Mucosa of descending colon (tissue), 3 donors: ENCODE data around the gene CRYBB3. TPM values are rescaled to one million over a fixed set of nuclear protein-coding genes. Genes with fewer than 3 reads are reported as not detected.

Experiments
- ATAC-seq: fragments of 200-7000 bp; cut with Tn5 transposase; one replicate; pipeline ENCODE4 v1.9.1; 2020; ENCODE audit warnings: mild to moderate bottlenecking, moderate library complexity
- DNase-seq, 3 donors: peaks; one replicate each; pipeline ENCODE4 v3.0.0-alpha.2; 2020
- H3K36me3 ChIP-seq: fragments of 200-600 bp; one replicate; pipeline ENCODE4 v1.8.0; 2021; ENCODE audit warnings: low read depth, mild to moderate bottlenecking
- H3K4me1 ChIP-seq: fragments of 200-600 bp; one replicate; pipeline ENCODE4 v1.8.0; 2021; ENCODE audit warnings: low read depth, mild to moderate bottlenecking
- H3K4me3 ChIP-seq: fragments of 200-600 bp; one replicate; pipeline ENCODE4 v1.8.0; 2021; ENCODE audit warnings: mild to moderate bottlenecking
- H3K9me3 ChIP-seq: fragments of 200-600 bp; one replicate; pipeline ENCODE4 v1.8.0; 2021; ENCODE audit warnings: mild to moderate bottlenecking
- CTCF ChIP-seq: fragments of 200-600 bp; IDR thresholded peaks from one replicate; pipeline ENCODE4 v1.8.0; 2022; ENCODE audit warnings: antibody characterized with exemption, mild to moderate bottlenecking
- intact Hi-C, 2 donors: fragments of 100-400 bp; cut with DNase I in 1 of 2; cut with micrococcal nuclease in 1 of 2; formaldehyde crosslinking; loops; one replicate each; pipeline versions ENCODE4 v1.11.0 to v1.11.1; 2022; cut with DNase I, micrococcal nuclease
- total RNA-seq, 3 donors: library from RNA; stranded (reverse); fragmentation: NEBNext Ultra II Directional in 2 of 3; extraction: Animal tissue kit (Norgen Biotek cat#: 25700) in 2 of 3; gene quantifications; one replicate each; pipeline versions ENCODE4 v1.2.1 to v1.2.4, GENCODE V29; 2021 to 2023
- donor health status: DM: no; HTN: no; CAD: no; lungs with moderate emphysema.
- donor health status: DM: no; HTN: no; CAD: no.
- donor health status: DM: no; HTN: yes; CAD: no.

CRYBB3 gene
- total RNA-seq, 3 donors from 2014 or later = 0.82 to 2.9 (median 0.82) TPM

GRCh38 chr22:25205847-25206246, 6.2 kb downstream of the CRYBB3 start:
- Histone ChIP-seq H3K4me1 (no peaks in the 10 kb centered on the region), H3K4me3 (no peak overlapping the region), H3K36me3 (no peaks in the 10 kb centered on the region), H3K9me3 (no peaks in the 10 kb centered on the region)
- ATAC-seq (no peak), DNase-seq (no peak)
- no peak for TF ChIP-seq CTCF
- intact Hi-C loops = no loop called here

DNA sequence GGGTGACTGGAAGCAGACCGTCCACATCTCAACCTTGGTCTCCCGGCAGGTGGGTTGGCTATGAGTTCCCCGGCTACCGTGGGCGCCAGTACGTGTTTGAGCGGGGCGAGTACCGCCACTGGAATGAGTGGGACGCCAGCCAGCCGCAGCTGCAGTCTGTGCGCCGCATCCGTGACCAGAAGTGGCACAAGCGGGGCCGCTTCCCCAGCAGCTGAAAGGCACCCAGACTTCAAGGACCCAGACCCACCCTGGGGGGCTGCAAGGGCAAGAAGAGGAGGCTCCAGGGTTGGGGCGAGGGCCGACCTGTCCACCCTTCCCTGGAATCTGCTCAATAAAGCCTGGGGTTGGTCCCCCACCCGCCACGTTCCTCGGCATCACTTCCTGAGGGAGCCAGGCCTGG, 7.3 kb downstream of the CRYBB3 start:
- TF ChIP-seq CTCF = no peak
- Histone ChIP-seq H3K4me1 (no peaks in the 10 kb centered on the region), H3K36me3 (no peaks in the 10 kb centered on the region), H3K9me3 (no peaks in the 10 kb centered on the region), H3K4me3 (no peak overlapping the region)
- no peak for ATAC-seq
- intact Hi-C loops = no loop called here
- DNase-seq = no peak

DNA sequence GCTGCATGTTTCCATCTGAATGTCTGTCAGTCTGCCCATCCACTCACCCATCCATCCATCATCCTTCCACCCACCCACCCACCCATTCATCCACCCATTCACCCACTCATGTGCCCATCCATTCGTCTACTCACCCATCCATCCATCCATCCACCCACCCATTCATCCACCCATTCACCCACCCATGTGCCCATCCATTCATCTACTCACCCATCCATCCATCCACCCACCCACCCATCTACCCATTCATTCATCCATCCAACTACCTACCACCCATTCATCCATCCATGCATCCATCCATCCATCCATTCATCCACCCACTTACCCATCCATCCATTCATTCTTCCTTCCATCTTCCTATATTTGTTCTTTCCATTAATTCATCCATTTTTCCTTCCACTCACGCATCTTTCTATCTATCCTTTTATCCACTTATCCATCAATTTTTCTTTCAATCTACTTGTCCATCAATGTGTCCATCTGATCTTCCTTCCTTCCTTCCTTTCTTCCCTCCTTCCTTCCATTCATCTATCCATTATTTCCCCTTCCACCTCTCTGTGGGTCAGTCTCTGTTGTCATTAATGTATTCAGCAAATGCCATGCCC, 8.0 kb downstream of the CRYBB3 start:
- H3K4me3 ChIP-seq = no peak overlapping the region
- H3K9me3 ChIP-seq = no peaks in the 10 kb centered on the region
- no peaks in the 10 kb centered on the region for H3K4me1 ChIP-seq
- DNase-seq = no peak
- H3K36me3 ChIP-seq = no peaks in the 10 kb centered on the region
- ATAC-seq = no peak
- intact Hi-C loops = no loop called here
- TF ChIP-seq CTCF = no peak

- Histone ChIP-seq H3K36me3 (no peaks in the 10 kb centered on the region), H3K4me3 (no peak overlapping the region), H3K4me1 (no peaks in the 10 kb centered on the region), H3K9me3 (no peaks in the 10 kb centered on the region)
- no peak for TF ChIP-seq CTCF
- ATAC-seq = no peak
- no peak for DNase-seq
- intact Hi-C loops = no loop called here
These were observed 8.7 kb downstream of the CRYBB3 start for GRCh38 chr22:25208328-25208727.

DNA sequence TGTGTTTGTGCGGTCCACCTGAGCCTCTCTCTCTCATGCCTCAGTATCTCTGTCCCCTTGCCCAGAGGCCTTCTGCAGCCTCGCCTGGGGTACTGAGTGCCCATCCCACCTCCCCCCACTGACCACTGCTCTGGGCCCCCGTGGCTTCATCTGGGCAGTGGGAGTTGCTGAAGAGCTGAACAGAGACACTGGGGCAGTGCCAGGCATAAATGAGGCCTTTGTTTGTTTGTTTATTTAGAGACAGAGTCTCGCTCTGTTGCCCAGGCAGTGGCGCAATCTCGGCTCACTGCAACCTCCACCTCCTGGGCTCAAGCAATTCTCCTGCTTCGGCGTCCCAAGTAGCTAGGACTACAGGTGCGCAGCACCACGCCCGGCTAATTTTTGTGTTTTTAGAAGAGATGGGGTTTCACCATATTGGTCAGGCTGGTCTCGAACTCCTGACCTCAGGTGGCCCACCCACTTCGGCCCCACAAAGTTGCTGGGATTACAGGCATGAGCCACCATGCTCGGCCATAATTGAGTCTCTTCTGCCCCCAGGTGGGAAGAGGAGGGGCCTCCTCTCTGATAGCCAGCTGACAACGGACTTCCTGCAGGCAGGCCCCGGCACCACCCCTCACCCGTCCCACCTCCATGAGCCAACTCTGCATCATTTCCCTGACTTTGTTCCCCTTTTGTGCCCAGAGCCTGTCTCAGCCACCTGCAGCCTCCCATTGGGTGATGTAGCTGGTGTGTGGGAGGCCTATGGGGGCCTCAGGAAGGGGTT, 9.3 kb downstream of the CRYBB3 start:
- DNase-seq (no peak), ATAC-seq (no peak)
- Histone ChIP-seq H3K9me3 (no peaks in the 10 kb centered on the region), H3K36me3 (no peaks in the 10 kb centered on the region), H3K4me3 (no peak overlapping the region), H3K4me1 (no peaks in the 10 kb centered on the region)
- no peak for TF ChIP-seq CTCF
- intact Hi-C loops = no loop called here
